Hepatocyte (in vitro differentiated cells): ENCODE results near the gene MGME1. TPM values are rescaled to one million over a fixed set of nuclear protein-coding genes. Genes with fewer than 3 reads are reported as not detected.

Source experiments
- DNase-seq: peaks from one replicate; pipeline ENCODE4 v3.0.0-alpha.2; 2016; ENCODE audit warnings: low spot score
- H2AFZ ChIP-seq: fragments of 200-600 bp; sonication (generic); 2 replicates; pipeline ENCODE4 v1.6.0; 2016; ENCODE audit warnings: antibody characterized with exemption, mild to moderate bottlenecking
- H3K27ac ChIP-seq: fragments of 200-600 bp; sonication (generic); 2 replicates; pipeline ENCODE4 v1.5.1; 2016; ENCODE audit warnings: mild to moderate bottlenecking
- H3K27me3 ChIP-seq: fragments of 200-600 bp; sonication (generic); 2 replicates; pipeline ENCODE4 v1.6.1; 2016
- H3K36me3 ChIP-seq: fragments of 200-600 bp; sonication (generic); replicated peaks from 2 replicates; pipeline ENCODE4 v1.5.1; 2016; ENCODE audit warnings: low read depth; ENCODE audit not compliant: insufficient read depth
- H3K4me1 ChIP-seq: fragments of 200-600 bp; sonication (generic); 2 replicates; pipeline ENCODE4 v1.5.1; 2016; ENCODE audit warnings: mild to moderate bottlenecking, moderate library complexity; ENCODE audit not compliant: insufficient read depth
- H3K4me2 ChIP-seq: fragments of 200-600 bp; sonication (generic); 2 replicates; pipeline ENCODE4 v1.6.0; 2016
- H3K4me3 ChIP-seq: fragments of 200-600 bp; sonication (generic); 2 replicates; pipeline ENCODE4 v1.5.1; 2016; ENCODE audit warnings: mild to moderate bottlenecking
- H3K79me2 ChIP-seq: fragments of 200-600 bp; sonication (generic); 2 replicates; pipeline ENCODE4 v1.6.0; 2017; ENCODE audit warnings: mild to moderate bottlenecking
- H3K9me2 ChIP-seq: fragments of 200-600 bp; sonication (generic); replicated peaks from 2 replicates; pipeline ENCODE4 v1.6.0; 2017; ENCODE audit warnings: mild to moderate bottlenecking; ENCODE audit not compliant: insufficient read depth
- H3K9me3 ChIP-seq: fragments of 200-600 bp; sonication (generic); 2 replicates; pipeline ENCODE4 v1.5.1; 2016; ENCODE audit warnings: low read depth, mild to moderate bottlenecking
- H4K20me1 ChIP-seq: fragments of 200-600 bp; sonication (generic); 2 replicates; pipeline ENCODE4 v1.6.0; 2016; ENCODE audit warnings: mild to moderate bottlenecking; ENCODE audit not compliant: insufficient read depth, poor library complexity, severe bottlenecking
- EZH2 ChIP-seq: fragments of 200-600 bp; sonication (generic); IDR thresholded peaks from 2 replicates; pipeline ENCODE4 v1.6.1; 2016; ENCODE audit warnings: antibody characterized with exemption, mild to moderate bottlenecking, borderline replicate concordance
- EZH2phosphoT487 ChIP-seq: fragments of 200-600 bp; sonication (generic); IDR thresholded peaks from one replicate; pipeline ENCODE4 v1.6.1; 2018; ENCODE audit warnings: antibody characterized with exemption, mild to moderate bottlenecking, low read depth, moderate library complexity; ENCODE audit not compliant: unreplicated experiment, severe bottlenecking
- WGBS: methylation state at CpG from one replicate; pipeline ENCODE4 v1.1.6; 2016; ENCODE audit warnings: low lambda C conversion rate; ENCODE audit errors: missing lambda C conversion rate; 5-methylcytosine and 5-hydroxymethylcytosine counted together
- polyA plus RNA-seq: library from polyadenylated mRNA; unstranded; fragments of >200 nt; fragmentation: Nextera tagmentation; extraction: Ambion mirVana; gene quantifications from 2 replicates; pipeline ENCODE4 v1.2.1, GENCODE V29; 2016
- total RNA-seq: library from RNA; depleted of rRNA; stranded (reverse); fragments of >200 nt; gene quantifications from 2 replicates; pipeline ENCODE4 v1.2.3, GENCODE V29; 2014
- TF ChIP-seq, protein P1 (sequence below): fragments of 200-600 bp; sonication (generic); IDR thresholded peaks from 2 replicates; pipeline ENCODE4 v1.5.1; 2016; ENCODE audit warnings: antibody characterized with exemption, mild to moderate bottlenecking; ENCODE audit not compliant: poor library complexity

Gene MGME1
- total and polyA plus RNA-seq, 2 experiments from 2014 or later: 15.7 to 17.9 TPM

DNA sequence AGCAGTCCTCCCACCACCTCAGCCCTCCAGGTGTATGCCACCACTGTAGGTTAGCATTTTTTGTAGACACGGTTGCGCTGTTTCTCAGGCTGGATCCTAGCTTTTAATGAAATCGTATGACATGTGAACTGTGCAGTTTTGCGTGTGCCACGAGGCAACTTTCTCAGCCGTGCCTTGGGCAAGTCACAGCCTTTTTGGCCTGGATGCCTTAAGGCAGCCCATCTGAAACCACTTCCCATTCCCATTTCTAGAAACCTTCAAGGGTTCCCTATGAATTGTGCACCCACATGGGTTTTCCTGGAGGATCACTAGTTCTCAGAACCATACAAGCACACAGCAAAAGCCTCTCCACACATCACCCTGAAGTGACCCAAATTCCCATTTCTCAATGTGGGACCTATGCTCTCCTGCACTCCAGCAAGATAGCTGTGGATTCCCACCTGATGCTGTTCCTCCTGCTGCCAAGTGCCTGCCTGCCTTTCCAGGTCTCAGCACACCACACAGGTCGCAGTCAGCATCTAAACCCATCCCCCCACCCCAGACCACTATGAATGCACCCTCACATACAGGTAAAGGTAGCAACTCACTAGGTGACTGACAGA is 29.1 kb upstream of the MGME1 start:
- no peaks in the 10 kb centered on the region for H3K9me3 ChIP-seq
- no peak overlapping the region for H2AFZ ChIP-seq
- peaks cover 33% of the 10 kb centered on the region for H3K4me1 ChIP-seq
- no peaks in the 10 kb centered on the region for H3K36me3 ChIP-seq
- TF ChIP-seq EZH2 (no peak), EZH2phosphoT487 (no peak)
- TF ChIP-seq, protein P1, sequence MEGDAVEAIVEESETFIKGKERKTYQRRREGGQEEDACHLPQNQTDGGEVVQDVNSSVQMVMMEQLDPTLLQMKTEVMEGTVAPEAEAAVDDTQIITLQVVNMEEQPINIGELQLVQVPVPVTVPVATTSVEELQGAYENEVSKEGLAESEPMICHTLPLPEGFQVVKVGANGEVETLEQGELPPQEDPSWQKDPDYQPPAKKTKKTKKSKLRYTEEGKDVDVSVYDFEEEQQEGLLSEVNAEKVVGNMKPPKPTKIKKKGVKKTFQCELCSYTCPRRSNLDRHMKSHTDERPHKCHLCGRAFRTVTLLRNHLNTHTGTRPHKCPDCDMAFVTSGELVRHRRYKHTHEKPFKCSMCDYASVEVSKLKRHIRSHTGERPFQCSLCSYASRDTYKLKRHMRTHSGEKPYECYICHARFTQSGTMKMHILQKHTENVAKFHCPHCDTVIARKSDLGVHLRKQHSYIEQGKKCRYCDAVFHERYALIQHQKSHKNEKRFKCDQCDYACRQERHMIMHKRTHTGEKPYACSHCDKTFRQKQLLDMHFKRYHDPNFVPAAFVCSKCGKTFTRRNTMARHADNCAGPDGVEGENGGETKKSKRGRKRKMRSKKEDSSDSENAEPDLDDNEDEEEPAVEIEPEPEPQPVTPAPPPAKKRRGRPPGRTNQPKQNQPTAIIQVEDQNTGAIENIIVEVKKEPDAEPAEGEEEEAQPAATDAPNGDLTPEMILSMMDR: no peak
- H3K9me2 ChIP-seq: no peaks in the 10 kb centered on the region
- no peak overlapping the region for H3K4me3 ChIP-seq
- DNase-seq: no peak
- H3K79me2 ChIP-seq: no peaks in the 10 kb centered on the region
- no peaks in the 10 kb centered on the region for H4K20me1 ChIP-seq
- no peaks in the 10 kb centered on the region for H3K27me3 ChIP-seq
- H3K27ac ChIP-seq: peak overlapping the region; percentile 56
- no peak overlapping the region for H3K4me2 ChIP-seq
- WGBS: 79% methylated on average over 7 of the region's 7 CpGs

DNA sequence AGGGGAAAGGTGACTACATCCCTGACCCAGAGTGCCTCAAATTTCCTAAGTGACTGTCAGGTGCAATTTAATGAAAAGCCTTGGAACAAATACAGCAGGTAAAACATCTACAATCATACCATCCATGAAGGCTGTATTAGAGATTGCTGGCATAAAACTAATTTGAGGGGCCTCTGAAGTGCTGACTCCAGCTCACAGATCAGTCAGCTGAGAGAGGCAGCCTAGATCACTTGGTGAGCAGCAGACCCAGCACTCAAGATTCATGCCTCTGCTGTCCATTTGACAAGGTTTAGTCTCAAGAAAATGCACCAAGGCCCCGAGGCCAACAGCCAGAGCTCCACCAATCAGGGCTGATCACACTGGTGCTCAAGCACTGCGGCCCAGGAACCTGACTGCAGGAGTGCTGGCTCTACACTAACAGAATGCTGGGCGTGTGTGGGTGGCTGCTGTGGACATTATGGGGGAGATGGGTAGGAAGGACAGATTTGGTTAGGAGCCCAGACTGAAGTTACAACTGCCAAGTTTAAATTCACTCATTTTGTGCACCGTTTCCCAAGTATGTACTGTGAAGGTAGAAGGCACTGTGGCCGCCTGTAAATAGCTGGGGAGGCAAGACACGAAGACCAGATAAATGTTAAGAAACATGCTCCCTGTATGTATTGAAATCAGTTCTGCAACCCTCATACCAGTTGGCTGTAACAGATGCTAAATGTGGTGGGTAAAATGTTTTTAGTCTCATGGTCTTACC is 28.4 kb upstream of the MGME1 start:
- Histone ChIP-seq H3K4me3 (no peak overlapping the region), H3K79me2 (peaks cover 3% of the 10 kb centered on the region), H3K9me2 (no peaks in the 10 kb centered on the region), H3K27ac (no peak overlapping the region), H3K27me3 (no peaks in the 10 kb centered on the region), H4K20me1 (no peaks in the 10 kb centered on the region), H3K4me2 (no peak overlapping the region), H3K4me1 (peaks cover 32% of the 10 kb centered on the region), H2AFZ (no peak overlapping the region), H3K36me3 (no peaks in the 10 kb centered on the region), H3K9me3 (no peaks in the 10 kb centered on the region)
- WGBS: 66% methylated on average over 6 of the region's 6 CpGs
- no peak for DNase-seq
- TF ChIP-seq EZH2 (no peak), EZH2phosphoT487 (no peak)
- TF ChIP-seq, protein P1: no peak

DNA sequence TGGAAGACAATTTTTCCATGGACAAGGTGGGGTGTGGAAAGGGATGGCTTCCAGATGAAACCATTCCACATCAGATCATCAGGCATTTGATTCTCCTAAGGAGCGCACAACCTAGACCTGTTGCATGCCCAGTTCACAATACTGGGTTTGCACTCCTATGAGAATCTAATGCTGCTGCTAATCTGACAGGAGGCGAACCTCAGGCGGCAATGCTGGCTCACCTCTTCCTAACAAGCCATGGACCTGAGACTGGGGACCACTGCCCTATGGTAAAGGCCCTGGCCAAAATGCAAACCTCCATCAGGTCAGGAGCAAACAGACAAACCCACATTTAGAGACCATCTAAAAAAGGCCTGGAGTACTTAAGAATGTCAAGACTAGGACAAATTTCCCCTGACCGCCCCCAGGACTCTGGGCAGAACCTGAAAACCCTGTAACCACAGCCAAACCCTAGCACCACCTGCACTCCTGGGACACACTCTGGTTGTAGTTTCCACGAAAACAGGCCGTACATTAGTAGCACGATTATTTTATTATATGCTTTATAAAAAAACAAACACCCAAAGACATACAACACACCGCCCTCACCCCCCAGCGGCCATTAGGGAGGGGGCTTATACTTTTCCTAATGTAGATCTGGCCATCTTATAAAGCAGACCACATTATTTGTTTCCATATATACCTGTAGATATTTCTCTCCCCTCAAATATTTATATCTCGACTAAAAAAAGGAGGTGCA is 27.6 kb upstream of the MGME1 start:
- no peak for TF ChIP-seq EZH2
- no peak for TF ChIP-seq EZH2phosphoT487
- TF ChIP-seq, protein P1: no peak
- H4K20me1 ChIP-seq: no peaks in the 10 kb centered on the region
- no peak overlapping the region for H2AFZ ChIP-seq
- 98% methylated on average over 10 of the region's 10 CpGs for WGBS
- no peak overlapping the region for H3K4me2 ChIP-seq
- no peak for DNase-seq
- no peak overlapping the region for H3K27ac ChIP-seq
- H3K4me1 ChIP-seq: peaks cover 24% of the 10 kb centered on the region
- no peaks in the 10 kb centered on the region for H3K9me2 ChIP-seq
- no peaks in the 10 kb centered on the region for H3K9me3 ChIP-seq
- H3K36me3 ChIP-seq: no peaks in the 10 kb centered on the region
- no peak overlapping the region for H3K4me3 ChIP-seq
- no peaks in the 10 kb centered on the region for H3K27me3 ChIP-seq
- H3K79me2 ChIP-seq: peaks cover 12% of the 10 kb centered on the region
